Endodermal cell (in vitro differentiated cells): ENCODE results near the gene NPAS3. TPM values are rescaled to one million over a fixed set of nuclear protein-coding genes. Genes with fewer than 3 reads are reported as not detected.

ENCODE experiments used
- DNase-seq: peaks from one replicate; pipeline ENCODE4 v3.0.0-alpha.2; 2017
- H3K27ac ChIP-seq: 2 replicates; pipeline ENCODE4 v1.5.1; 2013; ENCODE audit warnings: mild to moderate bottlenecking, low read depth, low read length, moderate library complexity
- H3K27me3 ChIP-seq: 2 replicates; pipeline ENCODE4 v1.6.1; 2013; ENCODE audit warnings: mild to moderate bottlenecking, low read length, moderate library complexity; ENCODE audit not compliant: insufficient read depth, control insufficient read depth, poor library complexity, severe bottlenecking
- H3K36me3 ChIP-seq: 2 replicates; pipeline ENCODE4 v1.7.0; 2013; ENCODE audit warnings: mild to moderate bottlenecking, low read length, moderate library complexity; ENCODE audit not compliant: control insufficient read depth, insufficient read depth
- H3K4me1 ChIP-seq: one replicate; pipeline ENCODE4 v1.7.0; 2013; ENCODE audit warnings: low read length; ENCODE audit not compliant: control insufficient read depth, insufficient read depth
- H3K4me3 ChIP-seq: 2 replicates; pipeline ENCODE4 v1.5.1; 2013; ENCODE audit warnings: mild to moderate bottlenecking, low read length, moderate library complexity
- H3K9ac ChIP-seq: 2 replicates; pipeline ENCODE4 v1.6.1; 2013; ENCODE audit warnings: mild to moderate bottlenecking, low read length, moderate library complexity; ENCODE audit not compliant: poor library complexity, severe bottlenecking; ENCODE audit errors: extremely low read depth
- H3K9me3 ChIP-seq: 2 replicates; pipeline ENCODE4 v1.6.1; 2013; ENCODE audit warnings: mild to moderate bottlenecking, low read length, moderate library complexity; ENCODE audit not compliant: control insufficient read depth
- H3K27ac Mint-ChIP-seq: 2 replicates; pipeline ENCODE4 v1.8.0; 2020; ENCODE audit warnings: mixed read lengths
- H3K27me3 Mint-ChIP-seq: 2 replicates; pipeline ENCODE4 v1.8.0; 2021; ENCODE audit warnings: mild to moderate bottlenecking, mixed read lengths; ENCODE audit not compliant: insufficient read depth
- H3K36me3 Mint-ChIP-seq: 2 replicates; pipeline ENCODE4 v1.8.0; 2020; ENCODE audit warnings: low read depth, mixed read lengths
- H3K4me1 Mint-ChIP-seq: 2 replicates; pipeline ENCODE4 v1.8.0; 2020; ENCODE audit warnings: mixed read lengths
- H3K4me3 Mint-ChIP-seq: 2 replicates; pipeline ENCODE4 v1.8.0; 2020; ENCODE audit warnings: mild to moderate bottlenecking, moderate library complexity, mixed read lengths
- H3K9me3 Mint-ChIP-seq: 2 replicates; pipeline ENCODE4 v1.8.0; 2020; ENCODE audit warnings: mild to moderate bottlenecking, mixed read lengths
- WGBS, 2 experiments: methylation state at CpG; one replicate each; pipeline versions ENCODE4 v1.1.5 to v1.1.7; 2013; ENCODE audit warnings: missing lambda C conversion rate in 2 of 2, mixed read lengths in 1 of 2; ENCODE audit not compliant: insufficient coverage in 1 of 2, insufficient read length in 1 of 2; 5-methylcytosine and 5-hydroxymethylcytosine counted together
- total RNA-seq, 2 donors: library from RNA; stranded (reverse); fragmentation: NEBNext Ultra II Directional in 1 of 2; extraction: Animal tissue kit (Norgen Biotek cat#: 25700) in 1 of 2; gene quantifications; 2 replicates in 1 of 2; 3 replicates in 1 of 2; pipeline ENCODE4 v1.2.1, GENCODE V29; 2021
- TF ChIP-seq, protein P1 (sequence below): fragments of 200-600 bp; sonication (generic); conservative IDR thresholded peaks from 2 replicates; pipeline ENCODE4 v1.5.0; 2021; ENCODE audit warnings: antibody characterized with exemption, mild to moderate bottlenecking

The NPAS3 gene
- total RNA-seq, 2 donors from 2014 or later: 1.4 to 1.6 TPM

DNA sequence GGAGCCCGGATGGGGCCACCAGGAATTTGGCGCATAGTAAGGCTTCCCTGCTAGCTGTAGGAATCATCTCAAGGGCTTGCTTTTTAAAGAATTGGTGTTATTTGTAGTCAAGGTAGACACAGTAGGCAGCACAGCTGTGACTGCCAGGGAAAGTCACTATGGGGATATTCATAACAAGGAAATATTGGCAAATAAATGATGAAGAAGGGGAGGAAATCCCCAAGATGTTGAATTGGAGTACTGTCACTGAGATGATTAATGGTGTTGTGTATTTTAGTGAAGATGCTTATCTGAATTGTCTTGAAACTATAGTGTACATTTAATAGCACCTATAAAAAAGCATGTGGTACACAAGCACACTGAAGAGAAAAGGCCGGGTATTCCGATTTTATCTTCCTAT is 118.9 kb downstream of the NPAS3 start:
- 95% methylated on average over 2 to 3 of the region's 4 CpGs for WGBS, 2 experiments
- no peaks in the 10 kb centered on the region for H3K27me3 Mint-ChIP-seq

DNA sequence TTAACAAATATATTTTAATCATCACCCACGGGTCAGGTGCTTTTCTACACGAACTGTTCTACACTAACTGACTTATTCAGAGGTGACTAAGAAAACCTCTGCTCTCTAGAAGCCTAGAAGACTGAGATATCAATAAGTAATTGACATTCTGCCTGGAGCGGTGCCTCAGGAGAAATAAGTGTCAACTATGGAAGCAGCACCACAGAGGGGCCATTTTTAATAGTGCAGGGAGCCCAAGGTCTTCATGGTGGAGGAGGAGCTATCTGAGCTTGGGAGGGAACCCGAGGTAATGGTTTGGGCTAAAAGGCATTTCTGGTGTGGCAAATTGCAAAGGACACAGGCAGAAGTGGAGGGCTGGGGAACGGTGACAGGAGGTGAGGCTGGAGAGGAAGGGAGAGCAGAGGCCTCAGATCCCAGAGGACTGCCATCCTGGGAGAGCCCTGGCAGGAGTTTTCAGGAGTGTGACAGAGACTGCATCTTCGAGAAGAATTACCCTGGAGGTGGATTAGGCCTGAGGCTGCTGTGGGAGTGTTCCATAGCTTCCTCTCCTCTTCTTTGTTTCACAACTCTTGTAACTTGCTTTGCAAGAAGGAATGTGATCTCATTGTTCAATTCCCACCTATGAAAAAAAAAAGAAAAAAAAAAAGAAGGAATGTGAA is 123.1 kb downstream of the NPAS3 start:
- Histone ChIP-seq H3K27me3 (no peaks in the 10 kb centered on the region), H3K27ac (no peak overlapping the region), H3K9me3 (no peaks in the 10 kb centered on the region), H3K36me3 (no peaks in the 10 kb centered on the region), H3K9ac (no peak overlapping the region), H3K4me1 (peaks cover 13% of the 10 kb centered on the region), H3K4me3 (no peak overlapping the region)
- no peaks in the 10 kb centered on the region for H3K27me3 Mint-ChIP-seq
- H3K4me1 Mint-ChIP-seq: peaks cover 49% of the 10 kb centered on the region
- TF ChIP-seq, protein P1, sequence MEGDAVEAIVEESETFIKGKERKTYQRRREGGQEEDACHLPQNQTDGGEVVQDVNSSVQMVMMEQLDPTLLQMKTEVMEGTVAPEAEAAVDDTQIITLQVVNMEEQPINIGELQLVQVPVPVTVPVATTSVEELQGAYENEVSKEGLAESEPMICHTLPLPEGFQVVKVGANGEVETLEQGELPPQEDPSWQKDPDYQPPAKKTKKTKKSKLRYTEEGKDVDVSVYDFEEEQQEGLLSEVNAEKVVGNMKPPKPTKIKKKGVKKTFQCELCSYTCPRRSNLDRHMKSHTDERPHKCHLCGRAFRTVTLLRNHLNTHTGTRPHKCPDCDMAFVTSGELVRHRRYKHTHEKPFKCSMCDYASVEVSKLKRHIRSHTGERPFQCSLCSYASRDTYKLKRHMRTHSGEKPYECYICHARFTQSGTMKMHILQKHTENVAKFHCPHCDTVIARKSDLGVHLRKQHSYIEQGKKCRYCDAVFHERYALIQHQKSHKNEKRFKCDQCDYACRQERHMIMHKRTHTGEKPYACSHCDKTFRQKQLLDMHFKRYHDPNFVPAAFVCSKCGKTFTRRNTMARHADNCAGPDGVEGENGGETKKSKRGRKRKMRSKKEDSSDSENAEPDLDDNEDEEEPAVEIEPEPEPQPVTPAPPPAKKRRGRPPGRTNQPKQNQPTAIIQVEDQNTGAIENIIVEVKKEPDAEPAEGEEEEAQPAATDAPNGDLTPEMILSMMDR: no peak
- 86 to 89% methylated on average over 4 to 5 of the region's 6 CpGs for WGBS, 2 experiments
- DNase-seq: peak; percentile 46
- no peaks in the 10 kb centered on the region for H3K36me3 Mint-ChIP-seq
- H3K27ac Mint-ChIP-seq: peak overlapping the region; percentile 85
- no peak overlapping the region for H3K4me3 Mint-ChIP-seq
- no peaks in the 10 kb centered on the region for H3K9me3 Mint-ChIP-seq

More for the DNA sequence above, 118.9 kb downstream of the NPAS3 start:
- peaks cover 5% of the 10 kb centered on the region for H3K4me1 ChIP-seq
- H3K9ac ChIP-seq: no peak overlapping the region
- H3K27me3 ChIP-seq: no peaks in the 10 kb centered on the region
- Mint-ChIP-seq H3K36me3 (no peaks in the 10 kb centered on the region), H3K27ac (no peak overlapping the region), H3K4me1 (peaks cover 46% of the 10 kb centered on the region), H3K4me3 (no peak overlapping the region), H3K9me3 (no peaks in the 10 kb centered on the region)
- H3K9me3 ChIP-seq: no peaks in the 10 kb centered on the region
- H3K36me3 ChIP-seq: no peaks in the 10 kb centered on the region
- no peak overlapping the region for H3K4me3 ChIP-seq
- TF ChIP-seq, protein P1: no peak
- DNase-seq: no peak
- H3K27ac ChIP-seq: no peak overlapping the region

DNA sequence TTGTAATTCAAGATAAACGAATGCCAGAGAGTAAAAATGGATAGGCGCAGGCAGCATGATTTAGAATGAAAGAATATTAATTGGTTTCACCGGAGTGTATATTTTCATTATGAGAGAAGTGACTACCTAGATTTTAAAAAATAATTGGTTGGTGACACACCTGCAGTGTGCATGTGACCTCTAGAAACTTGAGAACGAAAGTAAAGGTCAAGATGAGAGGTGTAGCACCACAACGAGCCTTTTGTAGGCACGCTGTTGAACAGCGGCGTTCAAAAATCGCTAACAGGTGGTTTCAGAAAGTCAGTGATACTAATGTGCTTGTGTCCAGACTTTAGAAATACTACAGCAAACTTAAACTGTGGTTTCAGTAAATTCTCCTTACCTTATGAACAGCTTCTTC is 123.8 kb downstream of the NPAS3 start:
- H3K9me3 ChIP-seq: no peaks in the 10 kb centered on the region
- TF ChIP-seq, protein P1: no peak
- H3K9ac ChIP-seq: no peak overlapping the region
- Mint-ChIP-seq H3K27ac (no peak overlapping the region), H3K36me3 (no peaks in the 10 kb centered on the region), H3K27me3 (no peaks in the 10 kb centered on the region), H3K4me1 (peaks cover 48% of the 10 kb centered on the region), H3K9me3 (no peaks in the 10 kb centered on the region), H3K4me3 (no peak overlapping the region)
- no peak for DNase-seq
- 92 to 94% methylated on average over 9 of the region's 9 CpGs for WGBS, 2 experiments
- peaks cover 15% of the 10 kb centered on the region for H3K4me1 ChIP-seq
- no peaks in the 10 kb centered on the region for H3K36me3 ChIP-seq
- no peaks in the 10 kb centered on the region for H3K27me3 ChIP-seq
- no peak overlapping the region for H3K27ac ChIP-seq
- peak overlapping the region; percentile 4 for H3K4me3 ChIP-seq
